RWPE2 (cell line): ENCODE data around the gene ANKLE2.
"Not testable (repeated sequence)": the region's sequence is repeated elsewhere in the genome, so short reads cannot be mapped to it uniquely, and the experiment has no call there.

Experiments used
- ATAC-seq: fragments of 200-7000 bp; cut with Tn5 transposase; 3 replicates; pipeline ENCODE4 v1.9.1; 2021; ENCODE audit warnings: low read depth
- DNase-seq: peaks from one replicate; pipeline ENCODE4 v3.0.0-alpha.2; 2020; ENCODE audit warnings: low spot score
- H3K27ac ChIP-seq: fragments of 450-650 bp; 2 replicates; pipeline ENCODE4 v1.5.1; 2017; ENCODE audit warnings: mild to moderate bottlenecking; ENCODE audit not compliant: poor library complexity, severe bottlenecking
- H3K27me3 ChIP-seq: fragments of 250-450 bp; sonication (Bioruptor Pico); 2 replicates; pipeline ENCODE4 v1.5.1; 2021; ENCODE audit warnings: mild to moderate bottlenecking, moderate library complexity; ENCODE audit not compliant: insufficient read depth, poor library complexity, severe bottlenecking
- H3K36me3 ChIP-seq: fragments of 250-450 bp; sonication (Bioruptor Pico); 2 replicates; pipeline ENCODE4 v1.5.1; 2020; ENCODE audit warnings: low read depth, mild to moderate bottlenecking, moderate library complexity
- H3K4me1 ChIP-seq: fragments of 250-450 bp; sonication (Bioruptor Pico); 2 replicates; pipeline ENCODE4 v1.5.1; 2021; ENCODE audit warnings: mild to moderate bottlenecking, moderate library complexity; ENCODE audit not compliant: insufficient read depth, poor library complexity, severe bottlenecking
- H3K4me3 ChIP-seq: fragments of 250-450 bp; sonication (Bioruptor Pico); 2 replicates; pipeline ENCODE4 v1.5.1; 2021; ENCODE audit warnings: mild to moderate bottlenecking, moderate library complexity; ENCODE audit not compliant: severe bottlenecking
- H3K9me3 ChIP-seq: fragments of 250-450 bp; sonication (Bioruptor Pico); 2 replicates; pipeline ENCODE4 v1.5.1; 2021; ENCODE audit warnings: mild to moderate bottlenecking, moderate library complexity; ENCODE audit not compliant: severe bottlenecking
- CTCF ChIP-seq: fragments of 450-650 bp; IDR thresholded peaks from one replicate; pipeline ENCODE4 v1.5.1; 2017; ENCODE audit warnings: mild to moderate bottlenecking, moderate library complexity; ENCODE audit not compliant: poor library complexity, severe bottlenecking

Gene ANKLE2

GRCh38 chr12:132698341-132698740 lies 63.3 kb downstream of the ANKLE2 start:
- H3K27ac ChIP-seq, result no peak overlapping the region
- H3K4me3 ChIP-seq, result no peak overlapping the region
- DNase-seq, result no peak

GRCh38 chr12:132695431-132695830 lies 66.2 kb downstream of the ANKLE2 start:
- peaks cover 43% of the 10 kb centered on the region for H3K36me3 ChIP-seq

More at GRCh38 chr12:132698341-132698740, 63.3 kb downstream of the ANKLE2 start:
- Histone ChIP-seq H3K36me3 (peaks cover 41% of the 10 kb centered on the region), H3K9me3 (no peaks in the 10 kb centered on the region), H3K27me3 (no peaks in the 10 kb centered on the region), H3K4me1 (no peaks in the 10 kb centered on the region)
- no peak for TF ChIP-seq CTCF
- ATAC-seq, result no peak

GRCh38 chr12:132694888-132695287 lies 66.7 kb downstream of the ANKLE2 start:
- H3K27ac ChIP-seq, ATAC-seq, H3K4me1 ChIP-seq, H3K27me3 ChIP-seq, DNase-seq, H3K4me3 ChIP-seq, H3K9me3 ChIP-seq: not testable (repeated sequence)
- H3K36me3 ChIP-seq, result peaks cover 44% of the 10 kb centered on the region

More at GRCh38 chr12:132695431-132695830, 66.2 kb downstream of the ANKLE2 start:
- Histone ChIP-seq H3K9me3 (no peaks in the 10 kb centered on the region), H3K4me1 (no peaks in the 10 kb centered on the region), H3K4me3 (no peak overlapping the region), H3K27ac (no peak overlapping the region), H3K27me3 (no peaks in the 10 kb centered on the region)
- ATAC-seq (no peak), DNase-seq (no peak)
- no peak for TF ChIP-seq CTCF

GRCh38 chr12:132692030-132692429 lies 69.6 kb downstream of the ANKLE2 start:
- not testable (repeated sequence) for H3K27me3 ChIP-seq, H3K4me3 ChIP-seq, H3K4me1 ChIP-seq, H3K27ac ChIP-seq, H3K9me3 ChIP-seq, ATAC-seq, DNase-seq
- H3K36me3 ChIP-seq, result peaks cover 26% of the 10 kb centered on the region

GRCh38 chr12:132690112-132690511 lies 71.5 kb downstream of the ANKLE2 start:
- TF ChIP-seq CTCF, result no peak
- Histone ChIP-seq H3K27ac (no peak overlapping the region), H3K36me3 (peaks cover 18% of the 10 kb centered on the region), H3K27me3 (no peaks in the 10 kb centered on the region), H3K4me1 (peaks cover 3% of the 10 kb centered on the region), H3K4me3 (no peak overlapping the region), H3K9me3 (no peaks in the 10 kb centered on the region)
- DNase-seq, result no peak
- no peak for ATAC-seq

- TF ChIP-seq CTCF, result no peak
- DNase-seq (no peak), ATAC-seq (no peak)
- Histone ChIP-seq H3K4me3 (no peak overlapping the region), H3K4me1 (peaks cover 3% of the 10 kb centered on the region), H3K27me3 (no peaks in the 10 kb centered on the region), H3K36me3 (peaks cover 18% of the 10 kb centered on the region), H3K27ac (no peak overlapping the region), H3K9me3 (no peaks in the 10 kb centered on the region)
Observed at GRCh38 chr12:132689227-132689626, 72.4 kb downstream of the ANKLE2 start.
